Effector memory CD4-positive, alpha-beta T cell (primary cell): ENCODE data around the gene ZFP36L1.

ENCODE experiments used
- DNase-seq, 3 donors: peaks; one replicate each; pipeline ENCODE4 v3.0.0-alpha.2; 2020
- H3K27ac ChIP-seq: 2 replicates; pipeline ENCODE4 v1.7.0; 2013; ENCODE audit warnings: mild to moderate bottlenecking, low read length, moderate library complexity; ENCODE audit not compliant: insufficient read depth, poor library complexity, severe bottlenecking
- H3K27me3 ChIP-seq: replicated peaks from 2 replicates; pipeline ENCODE4 v1.7.0; 2013; ENCODE audit warnings: mild to moderate bottlenecking, low read length; ENCODE audit not compliant: insufficient read depth, control insufficient read depth, poor library complexity, severe bottlenecking
- H3K36me3 ChIP-seq: 2 replicates; pipeline ENCODE4 v1.7.0; 2013; ENCODE audit warnings: mild to moderate bottlenecking, low read length, moderate library complexity; ENCODE audit not compliant: control insufficient read depth, insufficient read depth
- H3K4me1 ChIP-seq: 2 replicates; pipeline ENCODE4 v1.7.0; 2013; ENCODE audit warnings: low read length, mild to moderate bottlenecking; ENCODE audit not compliant: control insufficient read depth, insufficient read depth, poor library complexity, severe bottlenecking
- H3K4me3 ChIP-seq: 2 replicates; pipeline ENCODE4 v1.7.0; 2013; ENCODE audit warnings: low read length, low read depth, mild to moderate bottlenecking; ENCODE audit not compliant: insufficient read depth, poor library complexity, severe bottlenecking
- H3K9me3 ChIP-seq: 2 replicates; pipeline ENCODE4 v1.7.0; 2013; ENCODE audit warnings: mild to moderate bottlenecking, low read length, moderate library complexity; ENCODE audit not compliant: control insufficient read depth

ZFP36L1 gene

GRCh38 chr14:68740788-68741476 lies 51.9 kb downstream of the ZFP36L1 start:
- Histone ChIP-seq H3K27ac (no peak overlapping the region), H3K4me3 (no peak overlapping the region), H3K36me3 (no peaks in the 10 kb centered on the region), H3K4me1 (no peaks in the 10 kb centered on the region), H3K9me3 (no peaks in the 10 kb centered on the region), H3K27me3 (no peaks in the 10 kb centered on the region)
- no peak for DNase-seq

- H3K36me3 ChIP-seq = no peaks in the 10 kb centered on the region
- DNase-seq = no peak
- H3K4me3 ChIP-seq = no peak overlapping the region
- H3K9me3 ChIP-seq = no peaks in the 10 kb centered on the region
- H3K4me1 ChIP-seq = peaks cover 4% of the 10 kb centered on the region
- no peak overlapping the region for H3K27ac ChIP-seq
- no peaks in the 10 kb centered on the region for H3K27me3 ChIP-seq
Observed at GRCh38 chr14:68739701-68740100, 53.2 kb downstream of the ZFP36L1 start.

- H3K4me3 ChIP-seq = no peak overlapping the region
- peaks cover 14% of the 10 kb centered on the region for H3K4me1 ChIP-seq
- DNase-seq = no peak
- H3K27me3 ChIP-seq = no peaks in the 10 kb centered on the region
- no peak overlapping the region for H3K27ac ChIP-seq
- no peaks in the 10 kb centered on the region for H3K36me3 ChIP-seq
- H3K9me3 ChIP-seq = no peaks in the 10 kb centered on the region
Observed at GRCh38 chr14:68738559-68738958, 54.3 kb downstream of the ZFP36L1 start.
